ENCODE measurements around the gene MYBPHL.

MYBPHL gene

GRCh38 chr1:109249654-109250401 lies 57.0 kb downstream of the MYBPHL start:
- Histone ChIP-seq H3K4me3 (ENCODE audit: severe bottlenecking) (peak overlapping the region; percentile 62), H3K36me3 (ENCODE audit: low read depth) (0 out of 2 replicates have a peak, but pooled peaks cover 3% of the 10 kb centered on the region), H3K9me3 (ENCODE audit: severe bottlenecking) (no peaks in the 10 kb centered on the region), H3K4me1 (ENCODE audit: insufficient read depth, poor library complexity, severe bottlenecking) (peaks cover 19% of the 10 kb centered on the region), H3K27ac (ENCODE audit: poor library complexity, severe bottlenecking) (peak overlapping the region; percentile 28), H3K27me3 (ENCODE audit: insufficient read depth, poor library complexity, severe bottlenecking) (no peaks in the 10 kb centered on the region)
- ATAC-seq (ENCODE audit: low read depth) (peak; percentile 15; the same call in 1 of the 3 replicates), DNase-seq (ENCODE audit: low spot score) (no peak)
- no peak for TF ChIP-seq CTCF (IDR thresholded peaks at IDR 0.05; ENCODE audit: poor library complexity, severe bottlenecking)

- peaks cover 11% of the 10 kb centered on the region for H3K4me1 ChIP-seq (ENCODE audit: insufficient read depth, poor library complexity, severe bottlenecking)
- H3K9me3 ChIP-seq (ENCODE audit: severe bottlenecking), result no peaks in the 10 kb centered on the region
- DNase-seq (ENCODE audit: low spot score), result no peak
- H3K27ac ChIP-seq (ENCODE audit: poor library complexity, severe bottlenecking), result peak within 1 kb of the TSS; percentile 28
- 0 out of 2 replicates have a peak, but pooled peaks cover 3% of the 10 kb centered on the region for H3K36me3 ChIP-seq (ENCODE audit: low read depth)
- H3K27me3 ChIP-seq (ENCODE audit: insufficient read depth, poor library complexity, severe bottlenecking), result no peaks in the 10 kb centered on the region
- no peak for TF ChIP-seq CTCF (IDR thresholded peaks at IDR 0.05; ENCODE audit: poor library complexity, severe bottlenecking)
- ATAC-seq (ENCODE audit: low read depth), result peak; percentile 74
- H3K4me3 ChIP-seq (ENCODE audit: severe bottlenecking), result peak within 1 kb of the TSS; percentile 62
Observed at GRCh38 chr1:109248797-109249629, 57.8 kb downstream of the MYBPHL start, which contains the start of gene CELSR2. Gene CELSR2 (plus strand): TSS chr1:109249539. CDS start chr1:109250080, 541 bp downstream.

GRCh38 chr1:109248444-109248796 lies 58.4 kb downstream of the MYBPHL start:
- TF ChIP-seq CTCF (IDR thresholded peaks at IDR 0.05; ENCODE audit: poor library complexity, severe bottlenecking), result no peak
- H3K36me3 ChIP-seq (ENCODE audit: low read depth), result 0 out of 2 replicates have a peak, but pooled peaks cover 3% of the 10 kb centered on the region
- no peak overlapping the region for H3K27ac ChIP-seq (ENCODE audit: poor library complexity, severe bottlenecking)
- peaks cover 5% of the 10 kb centered on the region for H3K4me1 ChIP-seq (ENCODE audit: insufficient read depth, poor library complexity, severe bottlenecking)
- ATAC-seq (ENCODE audit: low read depth) (no peak), DNase-seq (ENCODE audit: low spot score) (no peak)
- no peaks in the 10 kb centered on the region for H3K9me3 ChIP-seq (ENCODE audit: severe bottlenecking)
- H3K4me3 ChIP-seq (ENCODE audit: severe bottlenecking), result no peak overlapping the region
- no peaks in the 10 kb centered on the region for H3K27me3 ChIP-seq (ENCODE audit: insufficient read depth, poor library complexity, severe bottlenecking)

- no peak for TF ChIP-seq CTCF (IDR thresholded peaks at IDR 0.05; ENCODE audit: poor library complexity, severe bottlenecking)
- Histone ChIP-seq H3K4me1 (ENCODE audit: insufficient read depth, poor library complexity, severe bottlenecking) (peaks cover 4% of the 10 kb centered on the region), H3K27me3 (ENCODE audit: insufficient read depth, poor library complexity, severe bottlenecking) (no peaks in the 10 kb centered on the region), H3K4me3 (ENCODE audit: severe bottlenecking) (no peak overlapping the region), H3K9me3 (ENCODE audit: severe bottlenecking) (no peaks in the 10 kb centered on the region), H3K36me3 (ENCODE audit: low read depth) (0 out of 2 replicates have a peak, but pooled peaks cover 3% of the 10 kb centered on the region), H3K27ac (ENCODE audit: poor library complexity, severe bottlenecking) (no peak overlapping the region)
- DNase-seq (ENCODE audit: low spot score), result no peak
- no peak for ATAC-seq (ENCODE audit: low read depth)
Observed at GRCh38 chr1:109247401-109248365, 59.1 kb downstream of the MYBPHL start.
